ENCODE results near the gene RPL37A.
A peak's percentile ranks its signal among the peaks of the same experiment; 100 is the strongest.

RPL37A gene

DNA sequence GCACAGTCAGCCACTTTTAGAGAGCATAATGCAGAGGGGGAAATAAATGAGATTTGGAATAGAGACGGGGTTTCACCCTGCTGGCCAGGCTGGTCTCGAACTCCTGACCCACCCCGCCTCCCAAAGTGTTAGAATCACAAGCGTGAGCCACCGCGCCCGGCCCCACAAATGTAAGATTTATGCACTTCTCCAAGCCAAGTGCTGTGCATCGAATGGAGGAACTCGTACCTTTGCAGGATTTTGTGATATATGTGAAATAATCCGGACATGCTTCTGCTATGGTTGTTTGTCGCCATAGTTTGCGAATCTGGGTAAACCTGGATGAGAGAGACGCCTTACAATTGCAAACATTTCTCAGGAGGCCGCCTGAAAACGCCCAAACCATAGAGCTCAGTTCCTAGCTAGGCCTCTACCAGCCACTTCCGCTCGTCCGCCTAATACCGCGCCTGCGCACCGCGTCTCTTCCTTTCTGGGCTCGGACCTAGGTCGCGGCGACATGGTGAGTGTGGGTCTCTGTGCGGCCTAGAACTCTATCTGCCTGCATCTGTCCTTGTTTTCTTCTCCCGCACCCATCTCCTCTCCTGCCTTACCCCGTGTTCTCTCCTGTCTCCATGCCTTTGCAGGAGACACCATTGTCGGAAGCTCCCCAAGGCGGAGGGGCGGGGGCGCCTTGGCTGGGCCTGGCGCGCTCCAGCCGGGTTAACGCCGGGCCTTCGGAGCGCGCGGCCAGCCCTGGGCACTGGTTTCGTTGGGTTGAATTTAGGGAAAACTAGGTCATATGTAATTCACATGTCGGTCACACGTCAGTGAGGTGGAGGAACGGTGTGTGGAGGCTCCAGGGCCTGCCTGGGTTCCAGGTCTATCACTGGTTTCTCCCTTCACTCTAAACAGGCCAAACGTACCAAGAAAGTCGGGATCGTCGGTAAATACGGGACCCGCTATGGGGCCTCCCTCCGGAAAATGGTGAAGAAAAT is at the start of gene RPL37A:
RPL37A (plus strand) TSS at position 466 of the 974 bp plus-strand sequence; CDS start at position 497, 31 bp downstream.
- peak within 1 kb of the TSS; percentile 77 for H3K27ac ChIP-seq
- peak within 1 kb of the TSS; percentile 94 for H3K9ac ChIP-seq
- H3K27me3 ChIP-seq (ENCODE audit: insufficient read depth, low read depth), result no peaks in the 10 kb centered on the region
- TF ChIP-seq, protein P1, sequence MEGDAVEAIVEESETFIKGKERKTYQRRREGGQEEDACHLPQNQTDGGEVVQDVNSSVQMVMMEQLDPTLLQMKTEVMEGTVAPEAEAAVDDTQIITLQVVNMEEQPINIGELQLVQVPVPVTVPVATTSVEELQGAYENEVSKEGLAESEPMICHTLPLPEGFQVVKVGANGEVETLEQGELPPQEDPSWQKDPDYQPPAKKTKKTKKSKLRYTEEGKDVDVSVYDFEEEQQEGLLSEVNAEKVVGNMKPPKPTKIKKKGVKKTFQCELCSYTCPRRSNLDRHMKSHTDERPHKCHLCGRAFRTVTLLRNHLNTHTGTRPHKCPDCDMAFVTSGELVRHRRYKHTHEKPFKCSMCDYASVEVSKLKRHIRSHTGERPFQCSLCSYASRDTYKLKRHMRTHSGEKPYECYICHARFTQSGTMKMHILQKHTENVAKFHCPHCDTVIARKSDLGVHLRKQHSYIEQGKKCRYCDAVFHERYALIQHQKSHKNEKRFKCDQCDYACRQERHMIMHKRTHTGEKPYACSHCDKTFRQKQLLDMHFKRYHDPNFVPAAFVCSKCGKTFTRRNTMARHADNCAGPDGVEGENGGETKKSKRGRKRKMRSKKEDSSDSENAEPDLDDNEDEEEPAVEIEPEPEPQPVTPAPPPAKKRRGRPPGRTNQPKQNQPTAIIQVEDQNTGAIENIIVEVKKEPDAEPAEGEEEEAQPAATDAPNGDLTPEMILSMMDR (conservative IDR thresholded peaks at IDR 0.05; ENCODE audit: low read depth, low read length), result no peak
- peak within 1 kb of the TSS; percentile 86 for H2AFZ ChIP-seq (ENCODE audit: low read depth)
- H3K36me3 ChIP-seq (ENCODE audit: insufficient read depth), result peaks cover 22% of the 10 kb centered on the region; the same call in 1 of the 2 replicates
- H4K20me1 ChIP-seq (ENCODE audit: insufficient read depth), result no peaks in the 10 kb centered on the region; the same call in 1 of the 2 replicates
- peak within 1 kb of the TSS; percentile 37 for H3K4me3 ChIP-seq (IDR thresholded peaks at IDR 0.05; ENCODE audit: insufficient read depth, low read depth, low read length)
- H3K4me2 ChIP-seq, result peak within 1 kb of the TSS; percentile 97
- H3K4me1 ChIP-seq (ENCODE audit: low read depth, poor library complexity, severe bottlenecking), result peaks cover 29% of the 10 kb centered on the region
- H3K79me2 ChIP-seq (ENCODE audit: insufficient read depth, low read depth), result peaks cover 28% of the 10 kb centered on the region

DNA sequence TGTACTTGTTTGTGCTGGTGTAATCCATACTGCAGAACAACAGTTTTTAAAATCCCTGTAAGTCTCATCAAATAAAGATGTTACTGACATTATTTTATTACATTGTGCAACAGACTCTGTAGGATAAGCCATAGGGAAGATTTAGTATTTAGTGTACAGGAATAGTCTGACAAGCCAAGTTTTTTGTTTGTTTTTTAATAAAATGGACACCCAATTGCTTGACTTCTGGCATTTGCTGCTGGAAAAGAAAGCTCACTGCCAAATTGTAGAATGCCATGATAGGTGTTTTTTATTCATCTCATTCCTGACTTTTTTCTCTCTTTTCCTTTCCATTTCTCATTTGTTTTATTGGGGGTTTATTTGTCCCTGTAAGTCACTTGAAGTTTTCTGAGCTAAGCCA is 48.3 kb upstream of the RPL37A start:
- TF ChIP-seq, protein P1 (conservative IDR thresholded peaks at IDR 0.05; ENCODE audit: low read depth, low read length), result no peak

DNA sequence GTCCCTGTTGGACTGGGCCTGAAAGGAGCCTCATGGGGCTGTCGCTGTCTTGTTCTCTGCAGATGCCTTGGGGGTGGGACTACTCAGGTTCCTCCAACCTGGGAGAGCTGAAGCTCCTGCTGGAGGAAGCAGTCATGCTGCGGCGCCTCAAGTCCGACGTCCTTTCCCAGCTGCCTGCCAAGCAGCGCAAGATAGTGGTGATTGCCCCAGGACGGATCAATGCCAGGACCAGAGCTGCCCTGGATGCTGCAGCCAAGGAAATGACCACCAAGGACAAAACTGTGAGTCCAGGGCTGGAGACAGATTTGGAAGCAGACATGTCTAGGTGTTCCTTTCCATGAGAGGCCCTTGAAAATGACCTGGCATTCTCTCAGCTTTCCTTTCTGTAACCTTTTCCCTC is 47.9 kb upstream of the RPL37A start:
- Histone ChIP-seq H3K9ac (no peak overlapping the region), H3K4me2 (no peak overlapping the region), H3K36me3 (ENCODE audit: insufficient read depth) (peaks cover 3% of the 10 kb centered on the region; the same call in 1 of the 2 replicates), H3K4me3 (IDR thresholded peaks at IDR 0.05; ENCODE audit: insufficient read depth, low read depth, low read length) (no peak overlapping the region), H3K79me2 (ENCODE audit: insufficient read depth, low read depth) (no peaks in the 10 kb centered on the region), H2AFZ (ENCODE audit: low read depth) (no peak overlapping the region), H3K4me1 (ENCODE audit: low read depth, poor library complexity, severe bottlenecking) (no peaks in the 10 kb centered on the region), H4K20me1 (ENCODE audit: insufficient read depth) (no peaks in the 10 kb centered on the region), H3K27me3 (ENCODE audit: insufficient read depth, low read depth) (no peaks in the 10 kb centered on the region), H3K27ac (no peak overlapping the region)
- TF ChIP-seq, protein P1 (conservative IDR thresholded peaks at IDR 0.05; ENCODE audit: low read depth, low read length), result no peak

More for the DNA sequence above, 48.3 kb upstream of the RPL37A start:
- H3K9ac ChIP-seq, result no peak overlapping the region
- no peaks in the 10 kb centered on the region for H3K79me2 ChIP-seq (ENCODE audit: insufficient read depth, low read depth)
- no peak overlapping the region for H3K27ac ChIP-seq
- H3K27me3 ChIP-seq (ENCODE audit: insufficient read depth, low read depth), result no peaks in the 10 kb centered on the region
- H4K20me1 ChIP-seq (ENCODE audit: insufficient read depth), result no peaks in the 10 kb centered on the region
- no peak overlapping the region for H3K4me3 ChIP-seq (IDR thresholded peaks at IDR 0.05; ENCODE audit: insufficient read depth, low read depth, low read length)
- no peak overlapping the region for H2AFZ ChIP-seq (ENCODE audit: low read depth)
- no peak overlapping the region for H3K4me2 ChIP-seq
- peaks cover 3% of the 10 kb centered on the region; the same call in 1 of the 2 replicates for H3K36me3 ChIP-seq (ENCODE audit: insufficient read depth)
- H3K4me1 ChIP-seq (ENCODE audit: low read depth, poor library complexity, severe bottlenecking), result no peaks in the 10 kb centered on the region

DNA sequence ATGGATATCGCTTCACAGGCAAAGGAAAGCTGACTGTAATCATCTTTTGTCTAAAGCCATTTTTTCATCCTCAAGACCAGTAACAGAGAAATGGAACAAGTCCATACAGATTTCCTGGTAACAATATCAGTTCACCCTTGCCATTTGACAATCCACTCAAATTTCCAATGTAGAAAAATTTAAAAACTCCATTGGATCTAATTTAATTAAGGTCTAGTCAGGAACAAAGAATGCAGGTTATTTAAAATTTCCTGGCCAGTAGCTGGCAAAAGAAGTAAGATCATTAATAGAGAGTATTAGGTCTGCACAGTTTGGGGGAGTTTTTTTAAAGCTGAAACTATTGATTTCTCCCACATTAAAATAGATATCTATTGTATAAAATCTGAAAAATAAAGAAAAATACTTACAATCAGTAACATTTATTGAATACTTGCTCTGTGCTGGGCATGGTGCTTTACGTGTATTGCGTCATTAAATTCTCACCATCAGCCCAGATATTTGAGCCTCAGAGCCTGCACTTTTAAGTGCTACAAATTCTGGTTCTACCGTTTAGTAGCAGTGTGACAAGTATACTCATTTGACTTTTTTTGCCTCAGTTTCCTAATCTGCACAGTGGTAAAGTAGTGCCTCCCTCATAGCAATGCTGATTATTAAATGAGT is 44.6 kb upstream of the RPL37A start:
- no peaks in the 10 kb centered on the region for H3K4me1 ChIP-seq (ENCODE audit: low read depth, poor library complexity, severe bottlenecking)
- peaks cover 3% of the 10 kb centered on the region; the same call in 1 of the 2 replicates for H3K36me3 ChIP-seq (ENCODE audit: insufficient read depth)
- H2AFZ ChIP-seq (ENCODE audit: low read depth), result no peak overlapping the region
- no peak overlapping the region for H3K27ac ChIP-seq
- no peaks in the 10 kb centered on the region for H3K27me3 ChIP-seq (ENCODE audit: insufficient read depth, low read depth)
- H3K9ac ChIP-seq, result no peak overlapping the region
- TF ChIP-seq, protein P1 (conservative IDR thresholded peaks at IDR 0.05; ENCODE audit: low read depth, low read length), result no peak
- H3K4me2 ChIP-seq, result no peak overlapping the region
- H3K79me2 ChIP-seq (ENCODE audit: insufficient read depth, low read depth), result no peaks in the 10 kb centered on the region
- no peaks in the 10 kb centered on the region for H4K20me1 ChIP-seq (ENCODE audit: insufficient read depth)
- no peak overlapping the region for H3K4me3 ChIP-seq (IDR thresholded peaks at IDR 0.05; ENCODE audit: insufficient read depth, low read depth, low read length)
